GM11168 (cell line): ENCODE measurements around the gene PRL.

Experiments
- in situ Hi-C: fragments of 300-500 bp; cut with MboI; formaldehyde crosslinking; loops from one replicate; pipeline ENCODE4 v1.12.0; 2022; ENCODE audit warnings: low sequenced_read_pairs; ENCODE audit not compliant: unreplicated experiment

PRL gene

DNA sequence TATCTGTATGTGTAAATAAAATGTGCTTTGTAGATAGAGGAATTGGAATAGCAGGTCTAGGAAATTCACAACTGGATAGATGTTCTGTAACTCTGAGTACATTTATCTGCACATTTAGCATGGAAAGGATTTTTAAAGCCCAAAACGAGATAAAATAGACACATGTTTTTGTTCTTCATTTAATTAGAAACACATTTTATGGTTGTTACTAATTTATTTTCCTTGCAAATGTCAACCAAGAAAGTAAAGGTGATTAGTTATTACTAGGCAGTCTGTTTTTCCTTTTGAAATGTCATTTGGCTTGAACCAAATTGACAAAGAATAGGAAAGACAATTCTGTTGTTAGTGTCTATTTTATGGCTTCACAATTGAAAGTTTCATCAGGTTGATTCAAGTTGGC is 769 bp downstream of the PRL start:
- in situ Hi-C loops = no loop called here

DNA sequence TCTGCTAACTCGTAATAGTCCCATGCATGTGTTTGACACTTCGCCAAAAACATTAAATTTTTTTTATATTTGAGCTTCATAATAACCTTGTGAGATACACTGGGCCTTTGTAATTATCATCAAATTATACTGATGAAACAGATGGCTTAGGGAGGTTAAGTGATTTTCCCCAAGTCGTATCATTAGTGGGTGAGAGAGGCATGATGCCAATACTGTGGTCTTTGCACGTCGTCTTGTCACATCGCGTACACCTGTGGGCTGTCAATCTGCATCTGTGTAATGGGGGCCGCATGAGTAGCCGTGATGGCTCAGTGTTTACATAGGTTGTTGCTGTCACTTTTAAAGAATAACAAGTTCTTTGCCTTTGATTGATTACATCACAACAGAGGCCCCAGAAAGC is 1.7 kb downstream of the PRL start:
- in situ Hi-C loops = no loop called here

DNA sequence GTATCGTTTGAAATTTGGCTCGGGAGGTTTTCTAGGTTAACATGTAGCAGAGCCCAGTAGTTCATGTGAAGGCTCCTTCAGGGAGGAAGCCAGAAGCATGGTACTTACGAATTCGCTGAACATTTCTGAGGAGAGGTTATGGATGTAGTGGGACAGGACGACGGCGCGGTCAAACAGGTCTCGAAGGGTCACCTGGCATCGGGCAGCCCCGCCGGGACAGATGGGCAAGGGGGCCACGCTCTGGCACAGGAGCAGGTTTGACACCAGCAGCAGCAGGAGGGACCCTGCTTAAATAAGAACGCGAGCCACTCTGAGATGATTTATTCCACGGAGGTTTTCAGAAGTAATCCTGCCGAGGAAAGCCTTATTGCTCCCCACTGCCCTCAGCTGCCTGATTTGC is 2.5 kb downstream of the PRL start:
- in situ Hi-C loops = no loop called here

DNA sequence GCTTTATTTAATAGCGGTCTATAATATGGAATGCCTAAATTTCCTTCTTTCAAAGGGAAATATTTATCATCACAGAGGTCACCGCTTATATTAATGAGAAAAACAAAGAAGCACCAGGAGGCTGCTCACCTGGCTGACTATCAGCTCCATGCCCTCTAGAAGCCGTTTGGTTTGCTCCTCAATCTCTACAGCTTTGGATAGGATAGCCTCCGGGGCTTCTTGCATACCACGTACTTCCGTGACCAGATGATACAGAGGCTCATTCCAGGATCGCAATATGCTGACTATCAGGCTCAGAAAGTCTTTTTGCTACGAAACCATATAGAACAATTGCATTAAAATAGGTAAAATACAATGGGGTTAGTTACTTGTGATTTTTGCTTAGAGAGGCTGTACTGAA is 6.8 kb downstream of the PRL start:
- in situ Hi-C loops = no loop called here

DNA sequence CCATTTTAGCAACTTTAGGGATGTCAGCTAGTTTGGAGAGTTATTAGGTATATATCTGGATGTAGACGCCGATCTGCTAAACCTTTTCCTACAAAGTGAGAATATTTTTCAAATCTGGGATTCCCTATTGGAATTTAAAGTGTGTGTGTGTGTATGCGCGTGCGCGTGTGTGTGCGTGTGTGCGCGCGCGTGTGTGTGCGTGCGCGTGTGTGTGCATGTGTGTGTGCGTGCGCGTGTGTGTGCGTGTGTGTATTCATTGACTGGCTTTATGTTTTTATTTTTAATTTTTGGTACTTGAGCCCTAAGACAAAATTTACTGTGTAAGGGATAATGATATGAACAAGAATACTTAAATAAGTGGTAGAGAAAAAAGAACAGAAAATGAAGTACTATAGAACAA is 8.1 kb downstream of the PRL start:
- in situ Hi-C loops = no loop called here

DNA sequence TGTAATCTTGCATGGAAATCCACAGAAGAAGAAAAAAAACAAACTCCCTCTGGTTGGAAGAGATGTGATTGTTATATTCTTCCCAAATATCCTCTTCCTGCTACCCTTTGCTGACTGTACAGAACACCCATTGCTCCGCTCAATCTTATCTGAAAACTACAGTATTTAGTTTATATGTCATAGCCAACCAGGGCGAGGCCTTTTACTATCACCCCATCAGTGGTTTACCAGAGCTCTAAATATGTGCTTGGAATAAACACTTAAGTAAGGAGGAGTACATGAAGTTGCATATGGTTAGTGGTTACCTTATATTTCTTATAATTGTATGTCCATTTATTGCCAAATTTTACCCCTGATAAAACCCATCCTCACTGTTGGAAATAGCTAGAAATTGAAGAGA is 12.2 kb downstream of the PRL start:
- in situ Hi-C loops = no loop called here

DNA sequence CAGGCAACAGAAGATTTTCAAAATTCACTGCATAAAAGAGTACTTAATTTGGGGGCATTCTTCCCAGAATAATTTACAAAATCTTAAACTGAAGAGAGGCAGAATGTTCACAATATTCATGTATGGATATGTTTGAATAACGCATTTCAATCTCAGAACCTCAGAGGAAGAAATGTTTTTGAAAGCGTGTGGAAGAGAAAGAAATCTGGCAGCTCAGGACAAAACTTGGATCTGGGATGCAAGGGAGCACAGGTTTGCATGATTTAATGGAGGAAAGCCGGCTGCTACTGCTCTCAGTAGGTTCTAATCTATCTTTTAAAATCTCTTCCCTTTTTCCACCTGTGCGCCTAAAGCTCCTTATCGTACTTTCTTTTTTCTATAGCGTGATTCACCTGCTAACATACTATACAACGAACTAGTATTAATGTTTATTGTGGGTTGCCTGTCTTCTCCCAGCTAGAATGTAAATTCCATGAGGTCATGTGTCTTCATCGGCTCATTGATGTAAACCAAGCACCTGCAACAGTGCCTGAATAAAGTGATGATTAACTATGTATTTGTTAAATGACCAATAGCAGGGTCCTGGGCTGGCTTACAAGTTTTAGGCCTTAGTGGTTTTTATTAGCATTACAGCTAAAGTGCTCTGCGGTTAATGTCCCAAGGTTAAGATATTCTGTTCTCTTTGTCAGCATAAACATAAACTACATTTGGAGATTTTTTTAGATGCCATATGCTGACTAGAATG is 15.3 kb downstream of the PRL start:
- in situ Hi-C loops = no loop called here

DNA sequence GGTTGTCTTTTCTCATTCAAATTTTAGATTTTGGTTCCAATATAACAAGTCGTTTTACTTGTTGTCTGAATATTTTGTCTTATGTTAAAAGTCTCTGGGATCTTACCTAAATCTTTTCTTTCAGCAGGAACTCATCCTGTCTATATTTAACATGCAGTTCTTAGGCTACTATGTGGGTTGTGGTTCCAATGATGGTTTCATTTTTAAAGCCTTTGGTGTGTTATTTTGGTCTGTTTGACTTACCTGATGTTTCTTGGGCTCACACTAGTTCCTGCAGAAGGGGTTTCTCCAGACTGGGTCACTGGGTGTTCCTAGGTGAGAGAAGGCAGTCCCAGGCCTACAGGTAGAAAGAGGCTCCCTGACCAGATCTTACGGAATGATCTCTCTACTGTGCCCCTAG is 17.4 kb downstream of the PRL start:
- in situ Hi-C loops = no loop called here

DNA sequence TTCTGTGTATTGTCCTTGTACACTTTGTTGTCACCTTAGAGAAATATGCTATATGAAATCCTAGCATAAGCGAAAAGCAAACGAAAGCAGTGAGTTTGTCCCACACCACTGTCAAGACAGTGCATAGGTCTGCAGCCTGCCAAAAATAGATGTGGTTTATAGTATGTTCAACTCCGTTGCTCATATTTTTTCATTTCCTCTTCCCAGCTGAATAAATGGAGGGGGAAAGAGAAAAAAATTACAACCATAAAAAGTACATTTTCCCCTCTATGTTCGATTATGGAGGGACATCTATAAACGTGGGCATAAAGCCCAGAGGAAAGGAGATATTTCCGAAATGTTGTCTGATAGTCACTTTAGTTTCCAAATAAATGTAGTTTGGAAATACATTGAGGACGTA is 25.8 kb downstream of the PRL start:
- in situ Hi-C loops = no loop called here

DNA sequence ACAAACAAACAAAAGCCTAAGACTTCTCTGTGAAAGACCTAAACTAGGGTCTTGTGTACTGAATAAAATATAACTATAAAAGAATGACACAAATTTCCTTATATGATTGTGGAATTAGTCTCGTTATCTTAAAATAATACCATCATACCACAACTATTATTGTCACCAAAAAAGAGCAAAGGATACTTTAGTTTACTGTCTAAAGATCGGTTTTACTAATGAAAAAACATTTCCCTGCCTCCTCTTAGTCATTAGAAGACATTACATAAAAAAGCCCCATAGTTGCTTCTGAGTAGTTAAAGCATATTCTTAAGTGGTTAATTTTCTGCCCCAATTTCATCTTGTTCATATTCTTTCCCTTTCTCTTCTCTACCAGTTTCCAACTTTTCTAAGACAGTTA is 33.1 kb downstream of the PRL start:
- in situ Hi-C loops = no loop called here

DNA sequence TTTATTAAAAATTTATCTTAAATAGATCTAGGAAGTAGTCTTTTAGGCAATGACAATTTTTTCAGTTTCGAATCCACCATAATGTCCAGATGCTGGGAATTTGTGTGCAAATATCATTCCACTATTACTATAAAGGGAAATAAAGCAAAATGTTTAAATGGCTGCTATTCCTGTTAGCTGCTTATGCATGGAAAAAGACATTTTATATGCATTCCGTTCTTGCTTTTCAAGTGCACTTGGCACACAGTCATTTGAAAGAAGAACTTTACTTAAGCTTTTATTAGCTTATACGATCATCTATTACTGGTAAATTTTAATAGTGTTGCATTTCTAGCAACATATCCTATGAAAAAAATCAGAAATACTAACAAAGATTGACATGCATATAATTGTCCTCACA is 42.0 kb downstream of the PRL start:
- in situ Hi-C loops = no loop called here

DNA sequence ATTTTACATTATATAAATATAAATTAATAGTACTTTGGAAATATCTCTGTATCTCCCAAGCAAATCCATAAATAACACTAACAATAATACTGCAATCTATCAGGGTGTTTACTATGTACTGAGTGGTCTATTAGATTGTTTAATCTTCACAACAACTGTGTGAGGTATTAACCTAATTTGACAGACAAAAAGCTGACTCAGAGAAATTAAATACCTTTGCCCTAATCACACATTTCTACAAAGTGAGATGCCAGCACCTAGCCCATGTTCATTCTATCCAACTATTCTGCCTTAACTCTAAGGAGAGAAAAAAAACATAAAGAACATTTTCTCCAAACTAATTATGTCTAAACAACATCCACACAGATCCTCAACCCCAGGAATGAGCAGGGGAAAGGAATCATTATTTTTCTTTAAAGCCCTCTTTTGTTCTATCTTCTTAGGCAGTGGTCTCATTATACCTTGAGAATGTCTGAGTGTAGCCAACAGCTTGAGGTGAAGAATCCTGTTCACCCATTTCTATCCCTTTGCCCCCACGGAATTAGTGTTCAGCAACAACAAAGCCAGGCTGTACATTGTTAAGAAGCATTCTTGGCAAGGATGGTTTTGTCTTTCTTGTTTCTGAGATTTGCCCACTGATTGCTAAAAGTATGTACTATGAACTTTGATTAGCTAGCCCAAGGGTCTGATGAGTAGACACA is 42.7 kb downstream of the PRL start:
- in situ Hi-C loops = no loop called here

DNA sequence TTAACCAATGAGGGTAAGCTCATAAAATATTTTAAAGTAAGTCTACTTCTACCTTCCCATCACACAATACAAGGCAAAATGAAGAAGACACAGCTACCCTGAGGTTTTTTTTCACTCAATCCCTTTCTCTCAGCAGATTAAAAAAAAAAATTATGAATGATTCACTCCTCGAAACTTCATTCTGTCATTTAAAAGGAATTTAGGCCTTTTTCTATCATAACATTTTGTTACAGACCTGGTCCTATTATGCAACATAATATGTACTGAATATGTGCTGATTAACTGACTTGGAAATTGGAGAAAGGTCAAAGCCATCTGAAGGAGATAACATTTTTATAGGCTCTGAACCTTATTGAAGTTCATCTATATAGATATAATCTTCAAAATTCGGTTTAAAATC is 45.5 kb downstream of the PRL start:
- in situ Hi-C loops = no loop called here

DNA sequence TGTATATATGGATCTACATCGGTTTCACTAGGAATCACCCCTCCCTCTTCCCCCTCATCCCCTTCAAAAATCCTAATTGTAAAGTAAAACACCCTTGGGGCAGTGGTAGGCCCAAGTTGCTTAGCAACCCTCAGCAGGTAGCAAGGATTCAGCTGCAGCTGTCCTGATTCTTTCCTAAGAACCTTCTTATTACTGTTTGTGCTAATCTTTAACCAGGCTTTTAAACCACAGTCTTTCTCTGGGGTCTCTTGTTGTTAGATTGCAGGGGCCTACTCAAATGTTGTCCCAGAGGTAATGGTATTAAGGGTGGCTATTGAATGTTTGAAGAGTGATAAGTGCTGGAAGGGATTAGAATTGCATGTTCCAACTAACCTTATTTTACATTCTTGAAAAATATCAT is 46.4 kb downstream of the PRL start:
- in situ Hi-C loops = no loop called here

DNA sequence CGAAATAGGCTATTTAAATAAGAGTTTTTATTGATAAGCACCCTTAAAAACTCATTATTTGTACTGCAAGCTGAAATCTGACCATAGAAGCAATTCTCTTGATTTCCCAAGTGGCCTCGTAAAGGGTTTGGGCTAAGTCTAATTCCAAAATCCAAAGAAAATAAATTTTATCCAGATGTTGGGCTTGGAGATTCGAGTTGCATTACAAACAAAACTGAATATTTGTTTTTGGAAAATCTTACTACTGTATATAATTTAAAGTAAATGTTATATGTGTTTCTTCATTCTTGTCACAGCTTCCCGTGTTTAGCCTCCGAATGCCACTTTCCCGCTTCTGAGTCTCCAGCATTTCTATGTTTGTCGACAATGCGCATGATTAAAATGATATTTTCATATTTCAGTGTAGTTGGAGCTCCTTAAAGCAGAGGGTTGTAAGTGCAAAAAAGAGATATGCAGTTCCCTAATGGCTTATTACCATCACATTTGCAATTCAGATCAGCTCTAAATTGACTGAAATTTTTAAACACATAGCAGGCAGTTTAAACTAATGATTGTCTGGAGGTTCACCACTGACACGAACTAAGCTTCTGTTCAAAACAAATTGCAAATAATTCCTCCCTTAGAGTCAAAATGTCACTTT is 47.0 kb downstream of the PRL start:
- in situ Hi-C loops = no loop called here

DNA sequence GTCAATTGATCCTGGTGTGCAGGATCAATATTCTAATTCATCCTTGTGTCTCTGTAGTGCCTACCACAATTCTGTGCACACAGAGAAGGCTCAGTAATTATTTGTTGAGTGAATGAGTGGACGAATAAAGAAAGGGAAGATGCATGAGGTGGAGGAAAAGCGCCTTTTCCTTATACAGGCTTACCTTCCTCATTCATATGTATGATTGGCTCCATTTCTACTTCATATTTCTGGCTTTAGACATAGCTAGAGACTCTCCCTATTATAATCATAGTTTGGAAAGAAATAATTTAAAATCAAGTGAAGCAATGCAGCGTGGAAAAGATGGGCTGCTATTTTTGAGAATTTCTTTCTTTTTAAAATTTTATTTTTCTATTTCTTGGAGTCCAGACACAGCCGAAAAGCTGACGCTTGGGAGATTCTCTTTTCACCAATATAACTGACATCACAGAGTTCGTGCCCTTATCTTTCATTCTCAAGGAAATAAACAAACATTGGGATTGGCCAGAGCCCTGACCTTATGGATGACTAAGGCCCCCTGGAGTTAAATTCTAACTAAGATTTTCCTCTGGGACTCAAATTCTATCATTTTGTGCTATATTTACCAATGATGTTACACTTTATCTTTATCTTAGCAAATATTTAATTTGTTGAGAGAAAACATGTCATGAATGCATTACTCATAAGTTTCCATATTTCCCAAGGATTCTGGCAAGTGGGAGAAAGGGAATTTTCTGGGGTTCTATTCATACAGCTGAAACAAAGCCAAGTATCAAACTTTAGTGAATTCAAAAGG is 48.1 kb downstream of the PRL start:
- in situ Hi-C loops = no loop called here

DNA sequence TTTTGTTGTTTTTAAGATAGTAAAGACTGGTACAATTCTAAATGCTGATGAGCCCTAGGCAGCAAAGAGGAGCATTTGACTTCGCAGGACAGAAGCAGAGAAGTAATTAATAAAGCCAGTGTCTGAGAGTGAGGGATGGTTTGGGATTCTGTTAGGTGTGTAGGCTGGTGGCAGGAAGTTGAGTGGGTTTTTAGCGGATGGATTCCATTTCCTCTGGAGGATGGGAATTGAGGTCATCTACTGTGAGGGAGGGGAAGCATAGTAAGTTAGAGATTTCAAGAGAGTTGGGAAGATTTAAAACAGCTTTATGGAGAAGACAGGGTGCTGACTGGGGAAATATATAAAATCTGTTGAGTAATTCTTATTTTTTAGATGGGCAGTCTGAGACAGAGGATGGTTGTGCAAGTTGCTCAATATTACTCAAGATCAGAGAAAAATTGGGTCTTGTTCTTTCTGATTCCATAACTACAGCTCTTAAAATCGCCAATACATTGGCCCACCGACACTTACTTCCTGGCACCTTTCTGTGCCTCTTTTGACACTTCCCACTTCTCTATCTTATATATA is 48.8 kb downstream of the PRL start:
- in situ Hi-C loops = no loop called here

DNA sequence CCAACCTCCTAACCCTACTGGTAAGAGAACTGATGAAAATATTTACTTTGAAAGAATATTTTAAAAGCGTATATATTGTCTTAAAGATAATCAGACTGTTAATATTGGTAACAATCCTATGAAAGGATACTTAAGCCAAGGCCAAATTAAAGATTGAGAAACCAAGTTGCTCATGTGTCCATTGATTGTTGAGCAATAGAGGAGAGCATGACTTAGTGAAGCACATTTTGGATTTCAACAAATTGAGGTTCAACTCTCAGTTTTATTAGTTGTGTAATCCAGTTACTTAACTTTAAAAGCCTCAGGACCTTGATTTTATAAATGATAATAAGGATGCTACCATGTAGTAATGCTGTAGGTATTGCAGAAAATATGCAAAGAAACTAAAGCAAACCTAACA is 56.8 kb downstream of the PRL start:
- in situ Hi-C loops = no loop called here

DNA sequence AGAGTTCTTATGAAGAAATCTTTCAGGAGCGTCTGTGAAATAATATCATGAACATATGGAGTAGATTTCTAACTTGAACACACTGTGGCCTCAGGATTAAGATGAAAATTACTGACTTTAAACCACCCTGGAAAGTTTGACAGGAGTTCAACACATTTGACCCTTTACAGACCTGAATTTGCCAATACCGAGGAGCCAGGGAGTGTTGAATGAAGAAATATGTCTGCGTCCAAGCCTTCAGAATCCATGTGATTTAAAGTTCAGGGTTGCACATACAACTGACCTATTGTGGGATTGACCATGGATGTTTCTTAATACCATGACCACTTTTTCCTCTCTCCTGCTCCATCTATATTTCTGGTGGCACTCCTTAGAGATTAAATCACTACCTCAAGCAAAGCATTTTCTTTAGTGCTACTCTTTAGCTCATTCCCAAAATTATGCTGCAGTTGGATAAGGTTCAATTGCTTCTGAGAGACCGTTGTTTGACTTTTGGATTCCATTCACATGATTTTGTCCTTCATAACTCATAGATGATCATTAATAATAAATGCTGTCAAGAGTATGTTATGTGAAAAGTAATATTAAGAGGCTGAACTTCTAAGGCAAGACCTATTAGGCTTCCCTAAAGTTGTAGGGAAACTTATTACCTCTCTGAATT is 57.4 kb downstream of the PRL start:
- in situ Hi-C loops = no loop called here

DNA sequence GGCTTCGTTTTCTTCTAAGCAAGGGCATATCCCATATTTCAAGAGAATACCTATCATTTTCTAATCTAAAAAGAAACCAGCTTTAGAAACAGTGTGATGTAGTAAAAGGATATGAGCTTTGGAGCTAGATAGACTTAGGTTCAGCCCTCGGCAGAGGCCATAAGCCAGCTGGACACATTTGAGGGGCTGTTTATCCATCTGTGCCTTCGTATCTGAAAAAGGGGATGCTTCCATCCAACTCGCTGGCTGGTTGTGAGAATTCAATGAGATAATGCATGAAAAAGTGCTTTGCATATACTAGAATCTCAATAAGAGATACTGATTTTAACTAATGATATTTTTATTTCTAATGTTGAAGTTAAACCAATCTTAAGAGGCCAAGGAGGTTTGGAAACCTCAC is 58.0 kb downstream of the PRL start:
- in situ Hi-C loops = no loop called here
